Gastroesophageal sphincter (tissue), 4 donors: ENCODE measurements around the gene PAPPA. TPM values are rescaled to one million over a fixed set of nuclear protein-coding genes. Genes with fewer than 3 reads are reported as not detected.

Experiments
- ATAC-seq: fragments of 150-250 bp; one replicate; pipeline ENCODE4 v1.9.1; 2016; ENCODE audit warnings: mild to moderate bottlenecking, moderate library complexity
- H3K27ac ChIP-seq, 4 donors: fragments of 200-600 bp; sonication (generic) in 3 of 4; 1 replicate in 3 of 4; 2 replicates in 1 of 4; pipeline ENCODE4 v1.5.1; 2016 to 2019
- H3K27me3 ChIP-seq: fragments of 200-600 bp; sonication (generic); one replicate; pipeline ENCODE4 v1.5.1; 2019
- H3K36me3 ChIP-seq, 2 donors: fragments of 200-600 bp; sonication (generic); one replicate each; pipeline ENCODE4 v1.5.1; 2019; ENCODE audit warnings: control low read depth in 1 of 2
- H3K4me1 ChIP-seq, 3 donors: fragments of 200-600 bp; sonication (generic); 1 replicate in 2 of 3; 2 replicates in 1 of 3; pipeline ENCODE4 v1.5.1; 2016 to 2019; ENCODE audit warnings: control low read depth in 2 of 3
- H3K4me3 ChIP-seq, 2 donors: fragments of 200-600 bp; sonication (generic); one replicate each; pipeline ENCODE4 v1.5.1; 2019; ENCODE audit warnings: mild to moderate bottlenecking in 1 of 2, moderate library complexity in 1 of 2
- H3K9me3 ChIP-seq, 3 donors: fragments of 200-600 bp; sonication (generic); one replicate each; pipeline ENCODE4 v1.5.1; 2017 to 2019; ENCODE audit warnings: control low read depth in 2 of 3
- EP300 ChIP-seq: sonication (generic); formaldehyde crosslinking; IDR thresholded peaks from one replicate; pipeline ENCODE4 v1.6.1; 2017; ENCODE audit warnings: antibody characterized with exemption, mild to moderate bottlenecking
- POLR2A ChIP-seq, 2 donors: fragments of 450-650 bp; IDR thresholded peaks; one replicate each; pipeline ENCODE4 v1.6.1; 2017; ENCODE audit warnings: antibody characterized with exemption in 2 of 2, mild to moderate bottlenecking in 2 of 2, moderate library complexity in 1 of 2
- POLR2AphosphoS5 ChIP-seq: sonication (generic); formaldehyde crosslinking; IDR thresholded peaks from one replicate; pipeline ENCODE4 v1.6.1; 2017; ENCODE audit warnings: antibody characterized with exemption
- WGBS, 2 donors: methylation state at CpG; one replicate each; pipeline ENCODE4 v1.1.5; 2018; ENCODE audit warnings: low coverage in 1 of 2; 5-methylcytosine and 5-hydroxymethylcytosine counted together
- total RNA-seq, 4 donors: library from RNA; depleted of rRNA; stranded (reverse); fragments of >200 nt; gene quantifications; one replicate each; pipeline ENCODE4 v1.1.0, GENCODE V29; 2016
- TF ChIP-seq, protein P1 (sequence below), 4 experiments: fragments of 200-600 bp in 2 of 4; fragments of 450-650 bp in 2 of 4; sonication (generic) in 1 of 4; IDR thresholded peaks; one replicate each; pipeline ENCODE4 v1.5.1; 2017 to 2019; ENCODE audit warnings: antibody characterized with exemption in 4 of 4, mild to moderate bottlenecking in 2 of 4, moderate library complexity in 2 of 4

PAPPA gene
- total RNA-seq, 4 donors from 2014 or later: 1.9 to 5.7 (median 3.2) TPM

DNA sequence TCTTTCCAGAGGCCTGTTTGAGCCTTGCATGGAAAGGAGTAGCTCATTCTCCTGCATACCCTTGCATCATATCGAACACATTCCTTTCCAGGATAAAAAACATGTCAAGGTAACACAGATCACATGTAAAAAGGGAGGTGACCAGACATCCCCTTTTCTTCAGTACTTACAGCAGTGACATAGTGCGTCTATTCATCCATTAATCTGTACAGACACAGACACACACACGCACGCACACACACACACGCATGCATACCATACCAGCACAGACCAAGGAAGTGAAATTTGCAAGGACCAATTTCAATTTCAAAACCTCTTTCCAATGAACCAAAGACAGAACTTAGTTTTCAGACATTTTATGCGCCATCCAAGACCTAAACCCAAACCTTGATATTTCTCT, 256.0 kb downstream of the PAPPA start:
- TF ChIP-seq POLR2A (IDR thresholded peaks at IDR 0.05): no peak
- no peak for TF ChIP-seq EP300
- WGBS, 2 donors: 79 to 83% methylated on average over 6 of the region's 6 CpGs

DNA sequence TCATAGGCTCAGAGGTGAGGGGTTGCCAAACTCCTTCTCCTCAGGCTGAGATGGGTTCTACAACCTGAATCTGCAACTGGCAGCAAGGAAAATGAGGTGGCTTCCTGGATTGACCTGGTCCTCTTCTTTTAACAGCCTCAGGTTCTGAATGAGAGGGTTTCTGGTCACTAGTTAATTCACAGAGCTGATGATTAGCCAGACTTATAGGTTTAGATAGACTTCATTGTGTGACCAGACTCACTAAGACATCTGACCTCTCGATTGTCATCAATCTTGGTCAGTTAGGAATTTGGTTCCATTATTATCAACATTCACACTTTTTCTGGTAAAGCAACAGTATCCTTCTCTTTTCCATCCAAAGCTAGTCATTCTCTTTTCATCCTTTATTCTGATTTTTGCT, 257.9 kb downstream of the PAPPA start:
- Histone ChIP-seq H3K4me3 (no peak overlapping the region), H3K36me3 (no peaks in the 10 kb centered on the region), H3K4me1 (no peaks in the 10 kb centered on the region), H3K27ac (no peak overlapping the region), H3K9me3 (no peaks in the 10 kb centered on the region), H3K27me3 (no peaks in the 10 kb centered on the region)
- ATAC-seq: no peak
- 92% methylated on average over 1 of the region's 1 CpG; no CpG with 5 or more reads in 1 of the 2 donors for WGBS, 2 donors
- TF ChIP-seq, protein P1, sequence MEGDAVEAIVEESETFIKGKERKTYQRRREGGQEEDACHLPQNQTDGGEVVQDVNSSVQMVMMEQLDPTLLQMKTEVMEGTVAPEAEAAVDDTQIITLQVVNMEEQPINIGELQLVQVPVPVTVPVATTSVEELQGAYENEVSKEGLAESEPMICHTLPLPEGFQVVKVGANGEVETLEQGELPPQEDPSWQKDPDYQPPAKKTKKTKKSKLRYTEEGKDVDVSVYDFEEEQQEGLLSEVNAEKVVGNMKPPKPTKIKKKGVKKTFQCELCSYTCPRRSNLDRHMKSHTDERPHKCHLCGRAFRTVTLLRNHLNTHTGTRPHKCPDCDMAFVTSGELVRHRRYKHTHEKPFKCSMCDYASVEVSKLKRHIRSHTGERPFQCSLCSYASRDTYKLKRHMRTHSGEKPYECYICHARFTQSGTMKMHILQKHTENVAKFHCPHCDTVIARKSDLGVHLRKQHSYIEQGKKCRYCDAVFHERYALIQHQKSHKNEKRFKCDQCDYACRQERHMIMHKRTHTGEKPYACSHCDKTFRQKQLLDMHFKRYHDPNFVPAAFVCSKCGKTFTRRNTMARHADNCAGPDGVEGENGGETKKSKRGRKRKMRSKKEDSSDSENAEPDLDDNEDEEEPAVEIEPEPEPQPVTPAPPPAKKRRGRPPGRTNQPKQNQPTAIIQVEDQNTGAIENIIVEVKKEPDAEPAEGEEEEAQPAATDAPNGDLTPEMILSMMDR (IDR thresholded peaks at IDR 0.05): no peak
- TF ChIP-seq POLR2A (IDR thresholded peaks at IDR 0.05): no peak
- TF ChIP-seq EP300: no peak
- TF ChIP-seq POLR2AphosphoS5: no peak

More for the DNA sequence above, 256.0 kb downstream of the PAPPA start:
- Histone ChIP-seq H3K36me3 (no peaks in the 10 kb centered on the region), H3K27me3 (no peaks in the 10 kb centered on the region), H3K4me3 (no peak overlapping the region), H3K27ac (no peak overlapping the region), H3K9me3 (no peaks in the 10 kb centered on the region), H3K4me1 (no peaks in the 10 kb centered on the region)
- no peak for ATAC-seq

DNA sequence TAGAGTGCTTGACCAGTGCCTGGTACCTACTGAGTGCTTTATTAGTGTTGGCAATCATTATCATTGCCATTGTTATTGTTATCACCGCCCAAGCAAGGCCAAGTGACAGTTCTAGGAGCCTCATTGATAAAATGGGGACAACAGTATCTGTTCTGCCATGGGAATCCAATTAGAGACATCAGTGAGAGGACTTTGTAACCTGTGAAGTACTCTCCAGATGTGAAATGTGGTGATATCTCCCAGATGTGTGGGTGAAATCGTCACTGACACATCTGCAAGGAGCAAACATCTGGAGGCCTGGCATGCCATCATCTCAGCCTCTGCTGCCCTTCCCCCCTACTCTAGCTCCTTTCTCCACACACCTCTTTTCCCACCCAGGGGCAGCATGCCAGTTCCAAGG, 260.8 kb downstream of the PAPPA start:
- Histone ChIP-seq H3K4me1 (no peaks in the 10 kb centered on the region), H3K27me3 (no peaks in the 10 kb centered on the region), H3K27ac (no peak overlapping the region), H3K9me3 (no peaks in the 10 kb centered on the region), H3K36me3 (peaks cover 0 to 6% of the 10 kb centered on the region in 2 donors), H3K4me3 (no peak overlapping the region)
- WGBS, 2 donors: 75 to 78% methylated on average over 2 of the region's 2 CpGs
- no peak for ATAC-seq
- no peak for TF ChIP-seq POLR2AphosphoS5
- TF ChIP-seq, protein P1 (IDR thresholded peaks at IDR 0.05): no peak
- no peak for TF ChIP-seq EP300
- no peak for TF ChIP-seq POLR2A (IDR thresholded peaks at IDR 0.05)

DNA sequence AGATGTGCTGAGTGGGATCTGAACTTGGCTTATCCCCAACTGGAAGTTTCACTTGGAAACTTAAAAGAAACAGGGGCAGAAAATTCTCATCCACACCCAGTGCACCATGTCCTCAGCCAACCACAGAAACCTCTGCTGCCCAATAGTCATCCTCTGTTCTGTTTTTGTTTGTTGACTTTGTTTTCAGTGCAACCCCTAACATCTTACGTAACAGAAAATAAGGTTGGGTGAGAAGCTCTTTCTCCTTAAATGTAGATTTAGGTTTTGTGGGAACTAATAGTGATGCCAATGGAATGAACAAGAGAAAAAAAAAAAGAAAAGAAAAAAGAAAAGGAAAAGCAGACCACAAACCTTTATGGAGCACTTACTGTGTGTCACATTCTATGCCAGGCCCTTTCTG, 262.8 kb downstream of the PAPPA start:
- Histone ChIP-seq H3K9me3 (no peaks in the 10 kb centered on the region), H3K4me1 (no peaks in the 10 kb centered on the region), H3K36me3 (peaks cover 0 to 15% of the 10 kb centered on the region in 2 donors), H3K4me3 (no peak overlapping the region), H3K27me3 (no peaks in the 10 kb centered on the region), H3K27ac (no peak overlapping the region)
- no peak for TF ChIP-seq POLR2AphosphoS5
- TF ChIP-seq POLR2A (IDR thresholded peaks at IDR 0.05): no peak
- TF ChIP-seq, protein P1 (IDR thresholded peaks at IDR 0.05): no peak
- no peak for TF ChIP-seq EP300
- ATAC-seq: no peak
- 100% methylated on average over 1 of the region's 1 CpG for WGBS, 2 donors

DNA sequence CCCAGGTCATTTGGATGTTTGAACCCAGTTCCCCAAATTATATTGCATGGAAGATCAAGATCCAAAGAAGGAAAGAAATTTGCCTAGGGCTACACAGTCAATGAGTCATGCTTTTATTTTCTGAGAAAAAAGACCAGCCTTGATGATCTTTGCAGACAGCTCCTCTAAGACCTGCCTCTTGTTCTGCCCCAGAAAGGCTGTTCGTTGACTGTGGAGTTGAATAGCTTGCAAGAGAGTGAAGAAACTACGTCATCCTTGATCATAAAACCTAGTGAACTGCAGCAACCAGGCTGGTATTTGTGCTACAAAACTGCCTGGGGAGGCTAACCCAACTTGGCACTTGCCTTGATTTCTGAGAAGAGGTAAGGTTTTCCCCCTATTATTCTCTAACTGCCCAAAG, 263.9 kb downstream of the PAPPA start:
- Histone ChIP-seq H3K9me3 (no peaks in the 10 kb centered on the region), H3K4me3 (no peak overlapping the region), H3K4me1 (no peaks in the 10 kb centered on the region), H3K36me3 (peaks cover 0 to 15% of the 10 kb centered on the region in 2 donors), H3K27me3 (no peaks in the 10 kb centered on the region), H3K27ac (no peak overlapping the region)
- no peak for ATAC-seq
- WGBS, 2 donors: 86% methylated on average over 2 of the region's 2 CpGs; no CpG with 5 or more reads in 1 of the 2 donors
- no peak for TF ChIP-seq EP300
- no peak for TF ChIP-seq POLR2A (IDR thresholded peaks at IDR 0.05)
- TF ChIP-seq, protein P1 (IDR thresholded peaks at IDR 0.05): no peak
- TF ChIP-seq POLR2AphosphoS5: no peak
